Kidney glomerular epithelial cell (primary cell): ENCODE data around the gene PHF2.

Source experiments
- DNase-seq: peaks from one replicate; lab custom pipeline; 2025; lab: John Stamatoyannopoulos, UW

Gene PHF2

DNA sequence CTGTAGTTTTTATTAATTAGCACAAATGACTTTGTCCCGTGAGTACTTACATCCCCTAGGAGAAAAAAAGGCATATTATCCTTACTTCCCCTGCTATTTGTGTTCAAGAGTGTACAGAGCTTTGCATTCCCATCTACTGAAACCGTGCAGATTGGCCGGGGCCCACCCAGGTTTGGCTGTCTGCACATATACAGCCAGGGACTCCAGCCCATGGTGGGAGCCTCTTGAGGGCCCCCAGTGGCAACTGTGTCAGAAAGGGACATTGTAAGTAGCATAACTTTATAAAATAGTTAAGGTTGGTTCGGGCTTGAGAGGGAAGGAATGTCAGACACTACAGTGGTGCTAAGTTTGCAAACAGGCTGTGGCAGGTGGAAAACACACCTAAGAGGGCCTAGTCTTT is 24.7 kb downstream of the PHF2 start:
- no peak for DNase-seq

DNA sequence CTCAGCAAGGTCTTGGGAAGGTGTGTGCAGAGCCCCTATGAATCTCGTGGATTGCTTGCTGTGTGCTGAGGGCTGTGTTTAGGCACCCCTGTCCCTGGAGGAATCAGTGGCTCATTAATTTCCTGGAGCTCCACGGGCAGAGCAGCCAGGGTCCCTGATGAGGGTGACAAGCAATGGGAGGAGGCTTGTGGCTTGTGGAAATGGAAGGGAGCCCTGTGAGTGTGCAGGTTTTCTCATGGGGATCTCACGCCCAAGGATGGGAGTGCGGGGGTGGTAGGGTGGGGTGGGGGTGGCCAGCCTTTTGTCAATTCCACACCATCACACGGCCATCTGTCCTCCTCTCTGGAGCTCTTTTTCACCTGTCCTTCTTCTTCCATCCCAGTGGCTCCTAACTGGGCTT is 25.3 kb downstream of the PHF2 start:
- no peak for DNase-seq

DNA sequence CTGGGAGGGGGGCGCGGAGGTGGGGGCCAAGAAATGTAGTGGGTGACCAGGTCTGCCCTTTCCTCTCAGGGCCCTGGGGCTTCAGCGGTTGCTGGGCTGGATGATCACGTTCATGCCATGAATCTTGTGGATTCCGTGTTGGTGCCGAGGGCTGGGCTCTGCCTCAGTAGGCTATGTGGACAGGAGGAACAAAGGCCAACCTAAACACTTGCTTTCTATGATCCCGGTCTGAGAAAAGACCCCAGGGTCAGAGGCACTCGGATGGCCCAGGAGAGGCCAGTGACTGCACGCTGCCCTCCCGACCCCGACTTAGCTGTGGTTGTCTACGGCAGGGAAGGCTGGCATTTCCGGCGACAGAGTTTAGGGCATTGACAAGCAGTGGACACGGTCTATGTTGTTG is 26.6 kb downstream of the PHF2 start:
- DNase-seq = no peak

DNA sequence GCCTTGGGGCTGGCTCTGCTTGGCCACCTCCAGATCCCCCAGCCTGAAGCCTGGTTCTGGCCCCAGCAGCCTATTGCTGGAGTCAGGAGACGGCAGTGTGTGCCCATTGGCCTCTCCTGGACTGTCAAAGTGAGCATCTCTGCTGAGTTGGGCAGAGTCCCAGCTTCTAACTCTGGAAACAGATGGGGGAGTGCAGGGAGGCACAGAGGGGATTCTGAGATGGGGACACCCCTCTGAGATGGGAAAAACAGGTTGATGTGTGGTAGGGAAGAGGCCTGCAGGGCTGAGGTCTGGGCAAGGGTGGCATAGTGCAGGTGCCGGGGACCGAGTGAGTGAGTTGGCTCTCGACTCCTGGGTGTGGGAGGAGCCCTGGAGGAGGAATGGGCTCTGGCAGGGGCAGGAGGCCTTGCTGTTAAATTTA is 27.5 kb downstream of the PHF2 start:
- DNase-seq = no peak

DNA sequence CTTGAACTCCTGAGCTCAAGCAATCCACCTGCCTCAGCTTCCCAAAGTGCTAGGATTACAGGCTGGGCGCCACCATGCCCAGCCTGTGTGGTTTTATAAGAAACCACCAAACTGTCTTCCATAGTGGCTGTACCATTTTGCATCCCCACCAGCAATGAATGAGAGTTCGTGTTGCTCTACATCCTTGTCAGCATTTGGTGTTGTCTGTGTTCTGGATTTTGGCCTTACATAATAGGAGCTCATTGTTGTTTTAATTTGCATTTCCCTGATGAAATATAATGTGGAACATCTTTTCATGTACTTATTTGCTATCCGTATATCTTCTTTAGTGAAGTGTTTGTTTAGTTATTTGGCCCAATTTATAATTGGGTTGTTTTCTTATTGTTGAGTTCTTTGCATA is 29.8 kb downstream of the PHF2 start:
- DNase-seq = no peak

DNA sequence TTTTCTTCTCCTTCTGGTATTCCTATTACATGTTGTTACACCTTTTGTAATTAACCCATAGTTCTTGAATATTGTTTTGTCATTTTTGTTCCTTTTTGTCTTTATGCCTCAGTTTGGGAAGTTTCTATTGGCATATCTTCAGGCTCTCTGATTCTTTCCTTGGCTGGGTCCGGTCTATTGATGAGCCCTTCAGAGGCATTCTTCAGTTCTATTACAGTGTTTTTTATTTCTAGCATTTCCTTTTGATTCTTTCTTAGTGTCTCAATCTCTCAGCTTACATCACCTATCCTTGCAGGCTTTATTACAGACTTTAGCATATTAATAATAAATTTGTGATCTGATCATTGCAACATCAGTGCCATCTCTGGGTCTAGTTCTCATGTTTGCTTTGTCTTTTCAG is 33.8 kb downstream of the PHF2 start:
- no peak for DNase-seq

DNA sequence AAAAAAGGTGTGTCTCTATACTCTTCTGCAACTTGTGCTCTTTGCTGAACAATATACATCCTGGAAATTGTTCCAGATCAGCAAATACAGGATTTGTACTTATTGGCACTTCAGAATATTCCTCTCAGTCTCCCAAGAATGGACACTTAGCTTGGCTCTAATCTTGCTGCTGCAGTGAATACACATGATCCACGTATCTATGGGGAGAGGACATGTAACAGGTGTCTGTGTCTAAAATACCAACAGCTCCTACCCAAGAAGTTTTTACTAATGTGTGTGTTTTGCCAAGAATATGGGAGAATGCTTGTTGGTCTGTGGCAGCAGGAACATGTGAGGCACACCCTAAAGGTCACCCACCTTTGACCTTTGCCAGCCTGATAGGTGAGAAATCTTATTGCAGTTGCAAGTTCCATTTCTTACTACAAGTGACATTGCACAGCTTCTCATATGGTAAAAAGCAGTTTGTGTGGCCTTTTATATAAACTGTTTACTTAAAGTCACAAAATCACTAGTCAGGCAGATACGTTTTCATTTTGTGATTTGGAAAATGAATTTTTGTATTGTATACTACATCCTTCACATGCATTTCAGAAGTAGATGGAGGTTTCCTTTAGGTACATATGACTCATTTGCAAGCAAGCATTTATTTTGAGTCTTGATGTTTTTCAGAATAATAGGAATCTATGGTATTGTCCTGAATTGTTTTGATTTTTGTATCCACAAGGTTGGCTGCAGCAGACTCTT is 35.8 kb downstream of the PHF2 start:
- DNase-seq = no peak

DNA sequence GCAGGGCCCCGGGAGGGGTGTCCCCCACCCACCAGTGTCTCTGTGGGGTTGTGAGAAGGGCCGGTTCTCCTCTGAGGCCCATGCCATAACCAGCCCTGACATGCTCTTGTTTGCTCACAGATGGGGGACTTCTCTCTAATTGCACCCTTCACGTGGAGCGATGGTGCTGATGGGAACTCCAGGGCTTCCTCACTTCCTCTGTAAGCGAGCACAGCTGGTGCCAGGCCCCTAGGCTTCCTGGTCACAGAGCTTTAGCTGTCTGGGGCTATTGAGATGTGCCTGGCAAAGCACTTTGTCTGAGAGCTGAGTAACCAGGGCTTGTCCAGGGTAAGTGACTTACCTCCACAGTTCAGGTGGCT is 36.4 kb downstream of the PHF2 start:
- DNase-seq = no peak

DNA sequence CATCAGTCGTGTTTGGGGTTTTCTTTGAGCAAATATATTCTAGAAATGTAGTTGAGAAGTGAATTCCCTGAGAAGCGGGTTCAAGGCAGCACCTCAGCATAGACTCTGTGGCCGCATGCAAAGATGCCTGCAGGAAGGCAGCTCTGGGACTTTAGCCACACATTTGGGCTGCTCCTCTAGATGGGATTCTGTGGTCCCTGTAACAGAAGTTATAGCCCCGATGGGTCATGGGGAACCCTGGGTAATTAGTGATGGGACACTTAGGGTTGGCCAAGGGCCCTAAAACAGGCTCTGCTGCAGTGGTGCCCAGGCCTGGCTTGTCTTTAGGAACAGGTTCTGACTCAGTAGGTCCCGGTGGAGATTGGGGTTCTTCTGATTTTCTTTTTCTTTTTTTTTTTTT is 36.8 kb downstream of the PHF2 start:
- no peak for DNase-seq

DNA sequence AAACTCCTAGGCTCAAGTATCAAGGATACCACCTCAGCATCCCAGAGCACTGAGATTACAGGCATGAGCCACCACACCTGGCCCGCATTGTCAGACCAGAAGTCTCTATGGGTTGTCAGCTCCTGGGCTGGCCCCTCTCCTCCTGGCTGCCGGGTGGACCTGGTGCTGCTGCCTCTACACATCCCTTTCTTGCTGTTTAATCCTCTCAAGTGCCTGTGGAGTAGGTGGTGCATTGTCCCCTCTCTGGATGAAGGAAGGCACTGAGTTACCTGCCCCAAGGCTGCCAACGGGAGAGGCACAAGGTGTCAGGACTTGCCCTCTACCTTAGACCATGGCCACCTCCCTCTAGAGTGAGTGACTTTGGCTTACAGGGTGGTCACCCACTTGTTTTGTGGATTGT is 37.4 kb downstream of the PHF2 start:
- DNase-seq = no peak

DNA sequence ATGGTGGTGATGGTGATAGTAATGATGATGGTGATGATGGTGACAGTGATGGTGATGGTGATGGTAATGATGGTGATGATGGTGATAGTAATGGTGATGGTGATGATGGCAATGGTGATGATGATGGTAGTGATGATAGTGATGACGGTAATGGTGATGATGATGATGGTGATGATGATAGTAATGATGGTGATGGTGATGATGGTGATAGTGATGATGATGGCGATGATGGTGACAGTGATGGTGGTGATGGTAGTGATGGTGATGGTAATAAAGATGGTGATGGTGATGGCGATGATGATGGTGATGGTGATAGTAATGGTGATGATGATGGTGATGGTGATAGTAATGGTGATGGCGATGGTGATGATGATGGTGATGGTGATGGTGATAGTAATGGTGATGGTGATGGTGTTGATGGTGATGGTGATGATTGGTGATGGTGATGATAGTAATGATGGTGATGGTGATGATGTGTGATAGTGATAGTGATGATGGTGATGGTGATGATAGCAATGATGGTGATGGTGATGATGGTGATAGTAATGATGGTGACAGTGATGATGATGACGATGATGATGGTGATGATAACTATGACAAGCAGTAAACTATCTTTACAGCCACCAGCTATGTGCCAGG is 38.6 kb downstream of the PHF2 start:
- DNase-seq = no peak

DNA sequence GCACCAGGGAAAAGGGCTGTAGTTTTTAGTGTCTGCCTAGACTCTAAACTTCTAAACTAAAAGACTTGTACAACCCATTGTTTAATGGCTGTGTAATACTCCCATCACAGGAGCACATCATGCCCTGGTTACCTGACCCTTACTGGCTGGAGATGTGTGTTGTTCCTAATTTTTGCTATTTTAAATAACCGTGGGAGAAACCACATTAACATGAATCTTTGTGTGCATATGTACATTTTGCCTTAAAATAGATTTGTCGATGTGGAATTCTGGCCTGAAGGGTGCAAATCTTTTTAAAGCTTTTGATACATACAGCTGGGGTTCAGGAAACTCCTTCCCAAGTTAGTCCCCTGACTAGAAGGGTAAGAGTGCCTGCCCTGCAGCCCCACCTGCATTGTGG is 39.7 kb downstream of the PHF2 start:
- DNase-seq = no peak

DNA sequence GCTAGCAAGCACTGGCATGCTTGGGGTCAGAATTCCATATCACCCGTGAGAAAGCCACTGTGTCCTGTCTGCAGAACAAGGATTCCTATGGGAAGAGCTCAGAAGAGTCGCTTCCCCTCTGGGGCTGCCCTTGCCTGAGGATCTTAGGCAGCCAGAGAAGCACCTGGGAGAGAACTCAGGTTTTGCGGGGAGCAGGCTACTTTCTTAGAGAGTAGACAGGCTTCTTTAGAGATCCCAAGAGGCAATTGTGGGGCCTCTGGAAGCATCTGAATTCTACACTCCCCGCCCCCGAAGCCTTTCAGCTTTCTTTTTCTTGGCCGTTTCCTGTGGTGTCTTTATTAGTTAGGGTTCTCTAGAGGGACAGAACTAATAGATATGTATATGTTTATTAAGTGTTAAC is 40.9 kb downstream of the PHF2 start:
- no peak for DNase-seq

DNA sequence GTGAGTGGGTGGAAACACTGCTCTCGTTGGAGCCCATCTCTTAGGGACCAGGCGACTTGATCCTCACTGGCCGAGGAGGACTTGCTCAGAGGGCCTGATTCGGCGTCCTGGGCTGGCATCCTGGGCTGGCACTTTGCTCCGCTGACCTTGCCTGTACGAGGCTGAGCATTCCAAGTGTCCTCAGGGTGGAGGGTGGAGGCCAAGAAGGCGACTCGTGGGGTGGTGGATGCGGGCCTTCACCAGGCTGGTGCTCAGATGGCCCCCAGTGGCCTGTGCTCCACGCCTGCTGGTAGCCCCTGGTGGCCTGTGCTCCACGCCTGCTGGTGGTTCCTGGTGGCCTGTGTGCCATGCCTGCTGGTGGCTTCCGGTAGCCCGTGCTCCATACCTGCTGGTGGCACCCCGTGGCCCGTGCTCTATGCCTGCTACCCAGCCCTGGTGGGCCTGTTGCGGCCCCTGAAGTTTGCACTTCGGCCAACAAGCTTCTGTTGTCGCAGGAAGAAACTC is 42.9 kb downstream of the PHF2 start:
- no peak for DNase-seq

DNA sequence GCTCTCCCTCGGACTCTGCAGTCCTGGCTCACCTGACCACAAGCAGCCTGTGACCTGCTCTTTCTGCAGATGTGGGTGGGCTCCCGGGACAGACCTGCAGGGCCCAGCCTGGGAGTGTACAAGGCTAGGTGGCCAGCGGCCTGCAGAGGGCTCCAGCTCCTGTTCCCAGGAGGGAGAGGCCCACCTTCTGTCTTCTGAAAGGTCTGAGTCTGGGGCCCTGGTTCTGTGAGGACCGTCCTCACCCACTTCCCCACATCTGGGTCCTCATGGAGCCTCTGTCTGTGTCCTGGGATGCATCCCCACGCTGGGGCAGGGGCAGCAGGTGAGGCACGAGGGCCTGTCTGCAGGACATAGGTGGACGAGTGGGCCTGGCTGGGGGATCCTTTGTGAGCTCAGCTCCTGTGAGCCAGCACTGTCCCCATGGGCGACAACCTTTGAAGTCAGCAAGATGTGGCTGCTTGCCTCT is 43.7 kb downstream of the PHF2 start:
- DNase-seq = no peak

DNA sequence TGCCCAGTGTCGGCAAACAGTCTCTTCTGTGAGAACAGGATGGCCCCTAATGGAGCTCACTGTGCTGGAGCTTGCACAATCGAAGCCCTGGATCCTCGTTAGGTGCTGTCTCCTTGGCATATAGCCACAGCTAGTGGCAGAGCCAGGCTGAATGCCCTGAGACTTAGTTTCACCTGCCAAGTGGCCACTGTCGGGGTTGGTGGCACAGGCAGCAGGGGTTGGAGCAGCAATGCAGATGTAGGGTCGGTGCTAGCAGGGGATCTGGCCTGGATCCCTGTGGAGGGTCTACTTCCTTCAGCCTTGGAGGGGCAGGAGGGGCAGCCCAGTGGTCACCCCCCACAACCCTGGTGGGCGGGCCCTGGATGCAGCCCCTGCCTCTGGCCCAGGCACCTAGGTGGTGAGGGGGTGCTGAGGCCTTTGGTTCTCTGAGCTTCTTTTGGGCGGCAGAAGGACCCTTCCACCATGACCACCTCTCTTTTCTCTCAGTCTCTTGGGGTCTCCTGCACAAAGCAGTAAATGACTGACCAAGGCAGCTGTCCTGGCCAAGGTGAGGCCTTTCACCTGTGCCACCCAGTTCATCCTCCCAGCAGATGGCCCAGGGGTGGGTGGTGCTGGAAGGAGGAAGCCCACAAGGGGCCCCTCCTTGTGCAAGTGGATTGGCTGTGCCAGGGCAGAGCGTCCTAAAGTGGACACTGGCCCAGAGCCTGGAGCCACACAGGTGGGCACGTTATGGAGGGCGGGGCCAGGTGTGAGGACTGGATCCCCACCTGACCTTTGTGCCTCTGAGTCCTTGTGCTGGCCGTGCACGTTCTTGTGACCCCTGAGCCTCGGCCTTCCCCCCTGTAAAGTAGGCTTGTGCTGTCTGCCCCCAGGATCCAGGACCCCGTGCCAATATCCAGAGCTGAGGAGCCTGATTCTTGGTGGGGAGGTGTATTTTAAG is 44.8 kb downstream of the PHF2 start:
- DNase-seq = no peak

DNA sequence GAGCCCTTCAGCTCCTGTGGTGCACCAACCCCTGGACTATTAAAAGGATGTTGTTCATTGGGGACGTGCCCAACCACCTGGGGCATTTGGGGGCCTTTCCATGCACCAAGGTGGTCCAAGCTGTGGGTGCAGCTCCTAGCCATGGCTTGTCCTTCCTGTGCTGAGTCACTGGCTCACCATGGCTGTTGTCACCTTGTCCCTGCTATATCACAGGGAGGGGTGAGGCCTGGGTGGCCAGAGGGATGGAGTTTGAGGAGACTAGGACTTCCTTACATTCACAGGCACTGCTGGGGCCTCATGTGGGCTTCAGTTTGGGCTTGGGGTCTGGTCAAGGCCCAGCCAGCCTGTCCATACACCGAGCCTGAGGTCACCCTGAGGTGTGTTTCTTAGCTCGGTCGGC is 45.5 kb downstream of the PHF2 start:
- DNase-seq = no peak

DNA sequence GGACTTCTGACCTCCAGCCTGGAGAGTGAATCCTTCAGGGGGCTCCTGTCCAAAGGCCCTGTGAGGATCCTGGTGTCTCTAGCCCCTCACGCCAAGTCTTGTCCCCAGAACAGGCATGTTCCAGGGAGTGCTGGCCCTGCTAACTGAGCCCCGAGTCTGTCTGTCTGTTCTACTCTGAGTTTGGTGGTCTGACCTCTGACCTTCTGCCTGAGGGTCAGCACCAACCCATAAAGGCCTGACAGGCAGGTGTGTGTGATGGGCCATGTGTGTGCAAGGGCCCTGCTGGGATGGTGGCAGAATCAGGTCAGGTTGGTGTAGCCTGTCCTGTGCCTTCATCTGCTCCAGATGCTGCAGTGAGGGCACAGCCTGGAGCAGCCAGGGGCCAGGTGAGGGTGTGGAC is 46.3 kb downstream of the PHF2 start:
- no peak for DNase-seq

DNA sequence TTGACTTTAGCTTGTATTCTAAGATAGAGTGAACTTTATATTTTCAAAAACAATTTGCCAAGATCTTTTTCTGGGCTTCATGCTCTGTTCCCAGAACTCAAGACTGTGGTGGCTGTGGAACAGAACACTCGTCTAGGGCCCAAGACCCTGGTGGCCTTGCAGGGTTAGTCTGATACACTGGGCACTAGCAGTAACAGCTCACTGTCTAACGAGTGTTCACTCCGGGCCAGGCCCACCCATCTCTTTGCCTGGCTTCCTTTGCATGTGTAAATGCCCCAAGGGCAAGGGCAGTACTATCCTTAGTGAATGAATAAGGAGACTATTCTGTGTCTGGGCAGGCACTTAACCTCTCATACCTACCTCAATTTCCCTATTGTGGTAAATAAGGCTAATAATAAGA is 47.4 kb downstream of the PHF2 start:
- no peak for DNase-seq

DNA sequence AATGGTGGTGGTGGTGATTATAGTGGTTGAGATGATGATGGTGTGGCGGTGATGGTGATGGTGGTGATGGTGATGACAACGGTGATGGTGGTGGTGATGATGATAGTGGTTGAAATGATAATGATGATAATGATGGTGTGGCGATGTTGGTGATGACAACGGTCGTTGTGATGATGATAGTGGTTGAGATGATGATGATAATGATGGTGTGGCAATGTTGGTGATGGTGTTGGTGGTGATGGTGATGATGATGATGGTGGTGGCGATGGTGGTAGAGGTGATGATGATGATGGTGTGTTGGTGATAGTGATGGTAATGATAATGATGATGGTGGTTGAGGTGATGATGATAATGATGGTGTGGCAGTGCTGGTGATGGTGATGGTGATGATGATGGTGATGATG is 48.0 kb downstream of the PHF2 start:
- DNase-seq = no peak

DNA sequence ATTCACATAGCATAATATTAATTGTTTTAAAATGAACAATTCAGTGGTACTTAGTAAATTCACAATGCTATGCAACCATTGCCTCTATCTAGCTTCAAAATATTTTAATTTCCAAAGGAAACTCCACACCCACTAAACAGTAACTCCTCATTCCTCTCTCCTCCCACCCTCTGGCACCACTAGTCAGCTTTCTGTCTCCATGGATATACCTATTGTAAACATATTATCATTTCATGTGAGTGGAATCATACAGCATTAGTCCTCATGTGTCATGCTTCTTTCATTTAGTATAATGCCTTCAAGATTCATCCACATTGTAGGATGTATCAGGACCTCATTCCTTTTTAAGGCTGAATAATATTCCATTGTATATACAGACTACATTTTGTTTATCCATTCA is 48.6 kb downstream of the PHF2 start:
- no peak for DNase-seq

DNA sequence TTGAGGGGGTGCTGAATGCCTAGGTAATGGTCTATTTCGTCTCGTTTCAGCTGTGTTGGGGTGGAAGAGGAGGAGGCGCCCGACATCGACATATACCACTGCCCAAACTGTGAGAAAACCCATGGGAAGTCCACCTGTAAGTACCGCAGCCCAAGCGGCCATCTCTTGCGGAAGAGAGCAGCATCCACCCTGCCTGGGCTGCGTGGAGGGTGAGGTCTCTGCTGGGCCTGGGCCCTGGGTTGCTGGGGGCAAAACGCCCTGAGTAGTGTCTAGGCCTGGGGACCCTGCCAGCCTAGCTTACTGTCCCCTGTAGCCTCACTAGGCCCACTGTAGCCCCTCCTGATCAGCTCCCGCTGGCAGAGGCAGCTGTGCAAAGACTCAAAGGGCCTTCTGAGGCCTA is 53.5 kb downstream of the PHF2 start:
- DNase-seq = no peak
